ENCODE data around the gene RSF1. TPM values are rescaled to one million over a fixed set of nuclear protein-coding genes. Genes with fewer than 3 reads are reported as not detected.

RSF1 gene
- total and polyA plus RNA-seq, 4 donors, result 5.2 to 33.1 (median 13.4) TPM

DNA sequence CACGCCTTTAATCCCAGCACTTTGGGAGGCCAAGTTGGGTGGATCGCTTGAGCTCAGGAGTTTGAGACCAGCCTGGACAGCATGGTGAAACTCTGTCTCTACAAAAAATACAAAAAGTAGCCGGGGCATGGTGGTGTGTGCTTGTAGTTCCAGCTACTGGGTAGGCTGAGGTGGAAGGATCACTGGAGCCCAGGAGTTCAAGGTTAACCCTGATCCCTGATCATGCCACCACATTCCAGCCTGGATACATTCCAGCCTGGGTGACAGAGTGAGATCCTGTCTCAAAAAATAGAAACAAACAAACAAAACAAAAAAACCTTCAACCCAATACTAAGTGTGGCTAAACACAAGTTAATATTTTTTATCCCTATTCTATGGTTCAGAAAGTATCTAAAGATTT lies 116.5 kb downstream of the RSF1 start (continued):
- no peak for TF ChIP-seq SP1 (IDR thresholded peaks at IDR 0.05)

DNA sequence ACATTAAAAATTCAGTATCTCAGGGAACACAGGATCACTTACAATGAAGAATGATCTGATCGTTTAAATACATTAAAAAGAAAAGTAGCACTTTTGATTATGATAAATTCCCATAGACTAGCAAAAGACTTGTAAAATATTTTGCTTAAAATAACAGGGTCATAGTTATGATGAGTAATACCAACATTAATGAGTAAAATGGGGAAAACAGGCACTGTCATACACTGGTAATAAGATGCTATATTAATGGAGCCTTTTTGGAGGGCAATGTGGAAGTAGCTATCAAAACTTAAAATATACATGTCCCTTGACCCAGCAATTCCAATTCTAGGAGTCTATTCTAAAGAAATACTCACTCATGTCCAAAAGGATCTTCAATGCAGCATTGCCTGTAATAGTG lies 121.1 kb downstream of the RSF1 start:
- no peaks in the 10 kb centered on the region for H3K27me3 ChIP-seq (ENCODE audit: control insufficient read depth in 4 of 4, insufficient read depth in 4 of 4, low read length in 3 of 4)
- no peaks in the 10 kb centered on the region for H3K4me1 ChIP-seq (ENCODE audit: control insufficient read depth in 4 of 4, insufficient read depth in 4 of 4, low read length in 3 of 4)
- H3K9me3 ChIP-seq (ENCODE audit: control insufficient read depth in 4 of 4, low read length in 3 of 4), result no peaks in the 10 kb centered on the region
- no peak overlapping the region for H3K27ac ChIP-seq (ENCODE audit: low read depth in 1 of 2, low read length in 2 of 2)
- WGBS, result 95% methylated on average over 1 of the region's 1 CpG
- peaks cover 2 to 25% (median 23%) of the 10 kb centered on the region in 4 donors for H3K36me3 ChIP-seq (ENCODE audit: control insufficient read depth in 4 of 4, insufficient read depth in 3 of 4, low read depth in 1 of 4, low read length in 3 of 4)
- DNase-seq (ENCODE audit: low spot score), result no peak
- no peak overlapping the region for H3K9ac ChIP-seq (ENCODE audit: low read depth in 1 of 2, low read length in 2 of 2)
- no peak for TF ChIP-seq YY1 (IDR thresholded peaks at IDR 0.05)
- no peak for TF ChIP-seq JUND (IDR thresholded peaks at IDR 0.05)
- TF ChIP-seq RAD21 (IDR thresholded peaks at IDR 0.05), result no peak
- TF ChIP-seq, protein P1, sequence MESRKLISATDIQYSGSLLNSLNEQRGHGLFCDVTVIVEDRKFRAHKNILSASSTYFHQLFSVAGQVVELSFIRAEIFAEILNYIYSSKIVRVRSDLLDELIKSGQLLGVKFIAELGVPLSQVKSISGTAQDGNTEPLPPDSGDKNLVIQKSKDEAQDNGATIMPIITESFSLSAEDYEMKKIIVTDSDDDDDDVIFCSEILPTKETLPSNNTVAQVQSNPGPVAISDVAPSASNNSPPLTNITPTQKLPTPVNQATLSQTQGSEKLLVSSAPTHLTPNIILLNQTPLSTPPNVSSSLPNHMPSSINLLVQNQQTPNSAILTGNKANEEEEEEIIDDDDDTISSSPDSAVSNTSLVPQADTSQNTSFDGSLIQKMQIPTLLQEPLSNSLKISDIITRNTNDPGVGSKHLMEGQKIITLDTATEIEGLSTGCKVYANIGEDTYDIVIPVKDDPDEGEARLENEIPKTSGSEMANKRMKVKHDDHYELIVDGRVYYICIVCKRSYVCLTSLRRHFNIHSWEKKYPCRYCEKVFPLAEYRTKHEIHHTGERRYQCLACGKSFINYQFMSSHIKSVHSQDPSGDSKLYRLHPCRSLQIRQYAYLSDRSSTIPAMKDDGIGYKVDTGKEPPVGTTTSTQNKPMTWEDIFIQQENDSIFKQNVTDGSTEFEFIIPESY (IDR thresholded peaks at IDR 0.05), result no peak
- TF ChIP-seq GABPA (IDR thresholded peaks at IDR 0.05 in 1 of 2, conservative IDR thresholded peaks at IDR 0.05 in 1 of 2), result no peak
- TF ChIP-seq FOXA1 (IDR thresholded peaks at IDR 0.05), result no peak
- TF ChIP-seq, protein P2, sequence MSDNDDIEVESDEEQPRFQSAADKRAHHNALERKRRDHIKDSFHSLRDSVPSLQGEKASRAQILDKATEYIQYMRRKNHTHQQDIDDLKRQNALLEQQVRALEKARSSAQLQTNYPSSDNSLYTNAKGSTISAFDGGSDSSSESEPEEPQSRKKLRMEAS (IDR thresholded peaks at IDR 0.05), result no peak
- TF ChIP-seq SP1 (IDR thresholded peaks at IDR 0.05), result no peak
- no peak for TF ChIP-seq NR2F2 (IDR thresholded peaks at IDR 0.05)
- TF ChIP-seq, protein P3, sequence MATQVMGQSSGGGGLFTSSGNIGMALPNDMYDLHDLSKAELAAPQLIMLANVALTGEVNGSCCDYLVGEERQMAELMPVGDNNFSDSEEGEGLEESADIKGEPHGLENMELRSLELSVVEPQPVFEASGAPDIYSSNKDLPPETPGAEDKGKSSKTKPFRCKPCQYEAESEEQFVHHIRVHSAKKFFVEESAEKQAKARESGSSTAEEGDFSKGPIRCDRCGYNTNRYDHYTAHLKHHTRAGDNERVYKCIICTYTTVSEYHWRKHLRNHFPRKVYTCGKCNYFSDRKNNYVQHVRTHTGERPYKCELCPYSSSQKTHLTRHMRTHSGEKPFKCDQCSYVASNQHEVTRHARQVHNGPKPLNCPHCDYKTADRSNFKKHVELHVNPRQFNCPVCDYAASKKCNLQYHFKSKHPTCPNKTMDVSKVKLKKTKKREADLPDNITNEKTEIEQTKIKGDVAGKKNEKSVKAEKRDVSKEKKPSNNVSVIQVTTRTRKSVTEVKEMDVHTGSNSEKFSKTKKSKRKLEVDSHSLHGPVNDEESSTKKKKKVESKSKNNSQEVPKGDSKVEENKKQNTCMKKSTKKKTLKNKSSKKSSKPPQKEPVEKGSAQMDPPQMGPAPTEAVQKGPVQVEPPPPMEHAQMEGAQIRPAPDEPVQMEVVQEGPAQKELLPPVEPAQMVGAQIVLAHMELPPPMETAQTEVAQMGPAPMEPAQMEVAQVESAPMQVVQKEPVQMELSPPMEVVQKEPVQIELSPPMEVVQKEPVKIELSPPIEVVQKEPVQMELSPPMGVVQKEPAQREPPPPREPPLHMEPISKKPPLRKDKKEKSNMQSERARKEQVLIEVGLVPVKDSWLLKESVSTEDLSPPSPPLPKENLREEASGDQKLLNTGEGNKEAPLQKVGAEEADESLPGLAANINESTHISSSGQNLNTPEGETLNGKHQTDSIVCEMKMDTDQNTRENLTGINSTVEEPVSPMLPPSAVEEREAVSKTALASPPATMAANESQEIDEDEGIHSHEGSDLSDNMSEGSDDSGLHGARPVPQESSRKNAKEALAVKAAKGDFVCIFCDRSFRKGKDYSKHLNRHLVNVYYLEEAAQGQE (IDR thresholded peaks at IDR 0.05), result no peak
- TF ChIP-seq HNF4G (IDR thresholded peaks at IDR 0.05), result no peak
- TF ChIP-seq HNF4A (conservative IDR thresholded peaks at IDR 0.05), result no peak
- TF ChIP-seq, protein P4, sequence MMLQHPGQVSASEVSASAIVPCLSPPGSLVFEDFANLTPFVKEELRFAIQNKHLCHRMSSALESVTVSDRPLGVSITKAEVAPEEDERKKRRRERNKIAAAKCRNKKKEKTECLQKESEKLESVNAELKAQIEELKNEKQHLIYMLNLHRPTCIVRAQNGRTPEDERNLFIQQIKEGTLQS (IDR thresholded peaks at IDR 0.05), result no peak
- no peak for TF ChIP-seq FOXA2 (IDR thresholded peaks at IDR 0.05)
- no peak overlapping the region for H3K4me3 ChIP-seq (ENCODE audit: low read depth in 1 of 3, low read length in 3 of 3)

DNA sequence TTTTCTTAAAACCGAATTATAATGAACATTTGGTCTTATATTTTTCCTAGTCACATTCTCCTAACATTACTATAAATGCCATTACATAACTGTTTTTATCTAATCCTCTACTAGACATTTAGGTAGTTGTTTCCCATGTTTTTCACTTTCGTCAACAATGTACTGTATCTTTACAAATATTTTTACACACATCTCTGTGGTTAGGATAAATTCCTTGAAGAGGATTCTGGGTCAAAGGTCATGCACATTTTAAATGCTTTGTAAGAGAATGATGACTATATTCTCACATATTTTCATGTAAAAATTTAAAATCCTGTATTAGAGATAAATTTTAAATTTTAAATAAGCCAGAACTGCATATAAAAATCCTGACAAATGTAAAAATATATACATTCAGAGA lies 121.6 kb downstream of the RSF1 start:
- WGBS, result 92% methylated on average over 2 of the region's 2 CpGs
- Histone ChIP-seq H3K36me3 (ENCODE audit: control insufficient read depth in 4 of 4, insufficient read depth in 3 of 4, low read depth in 1 of 4, low read length in 3 of 4) (peaks cover 2 to 24% (median 23%) of the 10 kb centered on the region in 4 donors), H3K4me3 (ENCODE audit: low read depth in 1 of 3, low read length in 3 of 3) (no peak overlapping the region)
- TF ChIP-seq, protein P1 (IDR thresholded peaks at IDR 0.05), result no peak
- TF ChIP-seq HNF4A (conservative IDR thresholded peaks at IDR 0.05), result no peak
- TF ChIP-seq TAF1 (conservative IDR thresholded peaks at IDR 0.05), result no peak
- TF ChIP-seq FOXA1 (IDR thresholded peaks at IDR 0.05), result no peak
- no peak for TF ChIP-seq FOXA2 (IDR thresholded peaks at IDR 0.05)
- TF ChIP-seq, protein P4 (IDR thresholded peaks at IDR 0.05), result no peak
- TF ChIP-seq, protein P2 (IDR thresholded peaks at IDR 0.05), result no peak
- TF ChIP-seq YY1 (IDR thresholded peaks at IDR 0.05), result no peak
- TF ChIP-seq NR2F2 (IDR thresholded peaks at IDR 0.05), result no peak
- no peak for TF ChIP-seq RAD21 (IDR thresholded peaks at IDR 0.05)
- TF ChIP-seq, protein P3 (IDR thresholded peaks at IDR 0.05), result no peak
- TF ChIP-seq EGR1 (IDR thresholded peaks at IDR 0.05; ENCODE audit: low read depth in 2 of 2), result no peak
- no peak for TF ChIP-seq HNF4G (IDR thresholded peaks at IDR 0.05)
- TF ChIP-seq GABPA (IDR thresholded peaks at IDR 0.05 in 1 of 2, conservative IDR thresholded peaks at IDR 0.05 in 1 of 2), result no peak
- no peak for TF ChIP-seq RXRA (IDR thresholded peaks at IDR 0.05)
- no peak for TF ChIP-seq JUND (IDR thresholded peaks at IDR 0.05)

More for the DNA sequence above, 121.6 kb downstream of the RSF1 start:
- Histone ChIP-seq H3K27me3 (ENCODE audit: control insufficient read depth in 4 of 4, insufficient read depth in 4 of 4, low read length in 3 of 4) (no peaks in the 10 kb centered on the region), H3K4me1 (ENCODE audit: control insufficient read depth in 4 of 4, insufficient read depth in 4 of 4, low read length in 3 of 4) (no peaks in the 10 kb centered on the region), H3K27ac (ENCODE audit: low read depth in 1 of 2, low read length in 2 of 2) (no peak overlapping the region), H3K9ac (ENCODE audit: low read depth in 1 of 2, low read length in 2 of 2) (no peak overlapping the region), H3K9me3 (ENCODE audit: control insufficient read depth in 4 of 4, low read length in 3 of 4) (no peaks in the 10 kb centered on the region)
- DNase-seq (ENCODE audit: low spot score), result no peak
